Femur (tissue), 1 donor: ENCODE measurements around the gene C19orf25.
A peak's percentile ranks its signal among the peaks of the same experiment; 100 is the strongest.

Experiments used
- DNase-seq: peaks from one replicate; pipeline ENCODE4 v3.0.0-alpha.2; 2017

The C19orf25 gene

GRCh38 chr19:1474765-1475351 lies 4.2 kb downstream of the C19orf25 start:
- DNase-seq, result no peak

GRCh38 chr19:1474011-1474764 lies 4.8 kb downstream of the C19orf25 start:
- no peak for DNase-seq

GRCh38 chr19:1473085-1473851 lies 5.7 kb downstream of the C19orf25 start:
- no peak for DNase-seq

- no peak for DNase-seq
Observed at GRCh38 chr19:1472231-1473084, 6.6 kb downstream of the C19orf25 start.

- no peak for DNase-seq
Observed at GRCh38 chr19:1471515-1472160, 7.4 kb downstream of the C19orf25 start.

- no peak for DNase-seq
Observed at GRCh38 chr19:1471010-1471514, 8.0 kb downstream of the C19orf25 start.

GRCh38 chr19:1470305-1471009 lies 8.6 kb downstream of the C19orf25 start:
- peak; percentile 75 for DNase-seq

GRCh38 chr19:1470055-1470304 lies 9.0 kb downstream of the C19orf25 start:
- DNase-seq, result no peak

- DNase-seq, result no peak
Observed at GRCh38 chr19:1469255-1470054, 9.6 kb downstream of the C19orf25 start.

GRCh38 chr19:1468821-1469254 lies 10.2 kb downstream of the C19orf25 start:
- no peak for DNase-seq

- no peak for DNase-seq
Observed at GRCh38 chr19:1468274-1468820, 10.7 kb downstream of the C19orf25 start.

- DNase-seq, result no peak
Observed at GRCh38 chr19:1467490-1468273, 11.3 kb downstream of the C19orf25 start.

- DNase-seq, result no peak
Observed at GRCh38 chr19:1467215-1467489, 11.9 kb downstream of the C19orf25 start.

- no peak for DNase-seq
Observed at GRCh38 chr19:1466461-1467214, 12.4 kb downstream of the C19orf25 start.

- DNase-seq, result no peak
Observed at GRCh38 chr19:1466018-1466460, 13.0 kb downstream of the C19orf25 start.

- no peak for DNase-seq
Observed at GRCh38 chr19:1465191-1466016, 13.6 kb downstream of the C19orf25 start.

- DNase-seq, result no peak
Observed at GRCh38 chr19:1461862-1462261, 17.2 kb downstream of the C19orf25 start.
